ENCODE results near the gene FAM171A1.

- no peak for TF ChIP-seq CTCF (conservative IDR thresholded peaks at IDR 0.05)
- TF ChIP-seq ZFX (IDR thresholded peaks at IDR 0.05) = no peak
Observed at GRCh38 chr10:15163253-15163828, 207.7 kb downstream of the FAM171A1 start.

Data from C4-2B (cell line).